Spleen (tissue), 7 donors: ENCODE data around the gene MPZL1.

ENCODE experiments used
- POLR2A ChIP-seq, 3 donors: fragments of 450-650 bp; IDR thresholded peaks; one replicate each; pipeline ENCODE4 v1.5.1; 2017; ENCODE audit warnings: antibody characterized with exemption in 3 of 3, mild to moderate bottlenecking in 1 of 3
- POLR2AphosphoS5 ChIP-seq, 3 donors: sonication (generic); formaldehyde crosslinking; IDR thresholded peaks; one replicate each; pipeline ENCODE4 v1.5.1; 2017; ENCODE audit warnings: antibody characterized with exemption in 3 of 3
- TF ChIP-seq, protein P1 (sequence below), 11 experiments: fragments of 200-600 bp in 7 of 11; fragments of 450-650 bp in 4 of 11; sonication (generic) in 4 of 11; IDR thresholded peaks in 8 of 11; conservative IDR thresholded peaks in 3 of 11; 1 replicate in 7 of 11; 2 replicates in 4 of 11; pipeline versions ENCODE4 v1.4.0 to v1.8.0; 2016 to 2021; ENCODE audit warnings: antibody characterized with exemption in 11 of 11, inconsistent platforms in 4 of 11, mild to moderate bottlenecking in 1 of 11
- donor health status: DM: no; HTN: no; CAD: no; lungs with moderate emphysema.
- donor health status: DM: no; HTN: no; CAD: no.
- donor health status: DM: no; HTN: no; CAD: no.

DNA sequence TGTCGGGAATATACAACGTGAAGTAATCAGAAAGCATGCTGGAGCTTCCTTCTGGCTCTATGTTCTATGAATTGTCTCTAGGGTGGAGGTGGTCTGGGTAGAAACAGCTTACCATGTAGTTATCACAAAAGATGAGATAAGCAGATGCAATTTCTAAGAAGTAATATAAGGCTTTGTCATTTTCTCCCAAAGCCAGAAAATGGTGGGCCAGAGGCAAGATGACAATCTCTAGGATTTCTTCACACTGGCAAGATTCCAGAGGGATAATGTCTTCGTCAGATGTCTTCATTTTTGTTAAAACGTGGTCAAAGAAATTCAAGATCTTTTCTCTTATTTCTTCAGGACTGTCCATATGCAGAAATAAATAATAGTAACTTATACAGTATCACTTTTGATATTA, 114.4 kb downstream of the MPZL1 start:
- TF ChIP-seq, protein P1, sequence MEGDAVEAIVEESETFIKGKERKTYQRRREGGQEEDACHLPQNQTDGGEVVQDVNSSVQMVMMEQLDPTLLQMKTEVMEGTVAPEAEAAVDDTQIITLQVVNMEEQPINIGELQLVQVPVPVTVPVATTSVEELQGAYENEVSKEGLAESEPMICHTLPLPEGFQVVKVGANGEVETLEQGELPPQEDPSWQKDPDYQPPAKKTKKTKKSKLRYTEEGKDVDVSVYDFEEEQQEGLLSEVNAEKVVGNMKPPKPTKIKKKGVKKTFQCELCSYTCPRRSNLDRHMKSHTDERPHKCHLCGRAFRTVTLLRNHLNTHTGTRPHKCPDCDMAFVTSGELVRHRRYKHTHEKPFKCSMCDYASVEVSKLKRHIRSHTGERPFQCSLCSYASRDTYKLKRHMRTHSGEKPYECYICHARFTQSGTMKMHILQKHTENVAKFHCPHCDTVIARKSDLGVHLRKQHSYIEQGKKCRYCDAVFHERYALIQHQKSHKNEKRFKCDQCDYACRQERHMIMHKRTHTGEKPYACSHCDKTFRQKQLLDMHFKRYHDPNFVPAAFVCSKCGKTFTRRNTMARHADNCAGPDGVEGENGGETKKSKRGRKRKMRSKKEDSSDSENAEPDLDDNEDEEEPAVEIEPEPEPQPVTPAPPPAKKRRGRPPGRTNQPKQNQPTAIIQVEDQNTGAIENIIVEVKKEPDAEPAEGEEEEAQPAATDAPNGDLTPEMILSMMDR (IDR thresholded peaks at IDR 0.05 in 8 of 11, conservative IDR thresholded peaks at IDR 0.05 in 3 of 11) = no peak
- TF ChIP-seq POLR2A (IDR thresholded peaks at IDR 0.05) = no peak
- TF ChIP-seq POLR2AphosphoS5 (IDR thresholded peaks at IDR 0.05) = no peak
